ENCODE data around the gene KLHL24.

Gene KLHL24

DNA sequence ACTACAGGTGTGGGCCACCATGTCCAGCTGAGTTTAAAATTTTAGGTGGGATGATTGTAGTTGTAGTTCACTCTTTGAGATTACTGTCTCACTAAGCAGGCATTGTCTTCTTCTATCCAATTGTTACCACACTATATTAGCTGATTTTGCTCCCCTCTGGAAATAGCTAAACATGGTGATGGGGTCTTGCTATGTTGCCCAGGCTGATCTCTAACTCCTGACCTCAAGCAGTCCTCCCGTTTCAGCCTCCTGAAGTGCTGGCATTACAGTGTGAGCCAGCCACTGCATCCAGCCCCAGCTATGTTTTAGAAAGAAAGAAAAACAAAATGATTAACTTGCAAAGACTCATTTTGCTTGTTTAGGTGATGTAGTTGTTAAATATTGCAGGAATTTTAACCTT, 92.8 kb downstream of the KLHL24 start:
- TF ChIP-seq, protein P1, sequence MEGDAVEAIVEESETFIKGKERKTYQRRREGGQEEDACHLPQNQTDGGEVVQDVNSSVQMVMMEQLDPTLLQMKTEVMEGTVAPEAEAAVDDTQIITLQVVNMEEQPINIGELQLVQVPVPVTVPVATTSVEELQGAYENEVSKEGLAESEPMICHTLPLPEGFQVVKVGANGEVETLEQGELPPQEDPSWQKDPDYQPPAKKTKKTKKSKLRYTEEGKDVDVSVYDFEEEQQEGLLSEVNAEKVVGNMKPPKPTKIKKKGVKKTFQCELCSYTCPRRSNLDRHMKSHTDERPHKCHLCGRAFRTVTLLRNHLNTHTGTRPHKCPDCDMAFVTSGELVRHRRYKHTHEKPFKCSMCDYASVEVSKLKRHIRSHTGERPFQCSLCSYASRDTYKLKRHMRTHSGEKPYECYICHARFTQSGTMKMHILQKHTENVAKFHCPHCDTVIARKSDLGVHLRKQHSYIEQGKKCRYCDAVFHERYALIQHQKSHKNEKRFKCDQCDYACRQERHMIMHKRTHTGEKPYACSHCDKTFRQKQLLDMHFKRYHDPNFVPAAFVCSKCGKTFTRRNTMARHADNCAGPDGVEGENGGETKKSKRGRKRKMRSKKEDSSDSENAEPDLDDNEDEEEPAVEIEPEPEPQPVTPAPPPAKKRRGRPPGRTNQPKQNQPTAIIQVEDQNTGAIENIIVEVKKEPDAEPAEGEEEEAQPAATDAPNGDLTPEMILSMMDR (IDR thresholded peaks at IDR 0.05; ENCODE audit: low read depth, low read length) = no peak
- TF ChIP-seq POLR2A (IDR thresholded peaks at IDR 0.05; ENCODE audit: extremely low read depth, insufficient read length) = no peak
- no peak for TF ChIP-seq MYC (IDR thresholded peaks at IDR 0.05; ENCODE audit: low read depth, low read length)
- TF ChIP-seq, protein P2, sequence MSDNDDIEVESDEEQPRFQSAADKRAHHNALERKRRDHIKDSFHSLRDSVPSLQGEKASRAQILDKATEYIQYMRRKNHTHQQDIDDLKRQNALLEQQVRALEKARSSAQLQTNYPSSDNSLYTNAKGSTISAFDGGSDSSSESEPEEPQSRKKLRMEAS (IDR thresholded peaks at IDR 0.05; ENCODE audit: low read depth, low read length) = no peak
- no peak overlapping the region for H3K4me3 ChIP-seq (ENCODE audit: low read depth, low read length)
- DNase-seq (ENCODE audit: low read depth) = no peak

DNA sequence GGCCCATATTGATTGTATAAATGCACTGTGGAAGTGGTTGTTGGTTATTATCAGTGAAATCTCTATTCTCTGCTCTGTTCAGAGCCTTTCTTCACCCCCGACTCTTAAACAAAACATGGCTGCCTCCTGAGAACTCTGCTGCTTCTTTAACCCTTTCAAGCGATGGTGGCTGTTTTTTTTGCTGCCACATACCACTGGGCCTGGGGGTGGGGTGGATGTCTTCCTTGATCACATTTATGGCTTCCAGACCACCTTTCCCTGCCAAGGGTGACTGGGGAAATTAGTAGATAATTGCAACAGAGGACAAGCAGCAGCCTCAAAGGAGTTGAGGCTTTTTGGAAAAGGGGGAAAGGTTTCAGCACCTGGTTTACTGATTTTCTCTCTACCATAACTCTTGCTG, 94.9 kb downstream of the KLHL24 start:
- TF ChIP-seq, protein P2 (IDR thresholded peaks at IDR 0.05; ENCODE audit: low read depth, low read length) = no peak
- TF ChIP-seq MYC (IDR thresholded peaks at IDR 0.05; ENCODE audit: low read depth, low read length) (no peak), POLR2A (IDR thresholded peaks at IDR 0.05; ENCODE audit: extremely low read depth, insufficient read length) (no peak)
- TF ChIP-seq, protein P1 (IDR thresholded peaks at IDR 0.05; ENCODE audit: low read depth, low read length) = no peak
- DNase-seq (ENCODE audit: low read depth) = no peak
- H3K4me3 ChIP-seq (ENCODE audit: low read depth, low read length) = no peak overlapping the region

DNA sequence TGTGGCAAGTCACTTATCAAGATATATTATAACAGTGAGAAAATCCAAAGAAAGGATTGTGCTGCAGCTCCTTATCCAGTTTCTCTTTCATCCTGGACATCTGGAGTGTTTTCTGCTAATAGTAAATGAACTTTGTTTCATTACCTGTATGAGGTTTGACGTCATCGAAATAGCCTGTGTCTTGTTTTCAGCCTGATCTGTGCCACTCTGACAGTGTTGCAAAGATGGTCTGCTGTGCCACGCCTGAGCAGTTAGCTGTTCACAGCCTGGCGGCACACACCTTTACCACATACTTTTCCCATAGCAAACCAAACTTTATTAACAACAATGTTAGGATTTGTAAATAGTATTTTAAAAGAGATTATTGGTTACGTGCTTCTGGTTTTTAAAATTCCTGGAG, 96.2 kb downstream of the KLHL24 start:
- TF ChIP-seq, protein P1 (IDR thresholded peaks at IDR 0.05; ENCODE audit: low read depth, low read length) = no peak
- no peak for TF ChIP-seq POLR2A (IDR thresholded peaks at IDR 0.05; ENCODE audit: extremely low read depth, insufficient read length)
- no peak overlapping the region for H3K4me3 ChIP-seq (ENCODE audit: low read depth, low read length)
- no peak for DNase-seq (ENCODE audit: low read depth)

DNA sequence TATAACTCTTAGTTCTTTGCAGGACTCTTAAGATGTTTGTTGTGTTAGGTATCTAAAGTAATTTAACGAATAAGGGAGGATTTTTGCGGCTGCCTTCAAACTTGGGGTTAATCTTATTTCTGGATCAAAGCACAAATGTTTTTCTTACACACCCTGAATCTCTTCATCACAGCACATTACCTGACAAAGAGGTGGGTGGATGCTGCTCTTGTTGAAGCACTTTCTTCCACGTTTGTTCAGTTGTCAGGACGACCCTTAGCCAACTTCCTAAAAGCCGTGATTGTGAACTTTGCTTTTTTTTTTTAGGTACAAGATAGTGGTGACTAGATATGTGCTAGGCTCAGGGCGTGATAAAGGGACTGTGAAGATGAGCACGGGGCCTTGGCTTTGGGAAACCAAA, 98.1 kb downstream of the KLHL24 start:
- TF ChIP-seq POLR2A (IDR thresholded peaks at IDR 0.05; ENCODE audit: extremely low read depth, insufficient read length) (no peak), MYC (IDR thresholded peaks at IDR 0.05; ENCODE audit: low read depth, low read length) (no peak)
- TF ChIP-seq, protein P1 (IDR thresholded peaks at IDR 0.05; ENCODE audit: low read depth, low read length) = no peak
- TF ChIP-seq, protein P2 (IDR thresholded peaks at IDR 0.05; ENCODE audit: low read depth, low read length) = no peak
- no peak for DNase-seq (ENCODE audit: low read depth)
- H3K4me3 ChIP-seq (ENCODE audit: low read depth, low read length) = no peak overlapping the region

Data from NB4 (cell line).